T-helper 17 cell (primary cell): Measurements from ENCODE around the gene MLANA. TPM values are rescaled to one million over a fixed set of nuclear protein-coding genes. Genes with fewer than 3 reads are reported as not detected.
A peak's percentile ranks its signal among the peaks of the same experiment; 100 is the strongest.

Experiments used
- ATAC-seq: fragments of 150-1000 bp; cut with Tn5 transposase; 2 replicates; pipeline ENCODE4 v1.10.0; 2021; ENCODE audit warnings: mild to moderate bottlenecking, moderate library complexity
- DNase-seq, 3 donors: peaks; one replicate each; pipeline versions ENCODE4 v3.0.0 to v3.0.0-alpha.2; 2020 to 2021
- H3K9me3 ChIP-seq: one replicate; pipeline ENCODE4 v1.7.0; 2013; ENCODE audit warnings: low read length, mild to moderate bottlenecking; ENCODE audit not compliant: control insufficient read depth, poor library complexity, severe bottlenecking
- H3K27ac Mint-ChIP-seq: one replicate; pipeline ENCODE4 v1.8.0; 2022; ENCODE audit warnings: mild to moderate bottlenecking, moderate library complexity, mixed read lengths
- H3K27me3 Mint-ChIP-seq: one replicate; pipeline ENCODE4 v1.8.0; 2022; ENCODE audit warnings: mixed read lengths
- H3K36me3 Mint-ChIP-seq: one replicate; pipeline ENCODE4 v1.8.0; 2022; ENCODE audit warnings: low read depth, mixed read lengths
- H3K4me1 Mint-ChIP-seq: one replicate; pipeline ENCODE4 v1.8.0; 2022; ENCODE audit warnings: mild to moderate bottlenecking, mixed read lengths
- H3K4me3 Mint-ChIP-seq: one replicate; pipeline ENCODE4 v1.8.0; 2022; ENCODE audit warnings: mild to moderate bottlenecking, moderate library complexity, mixed read lengths
- total RNA-seq, 4 donors: library from RNA in 2 of 4; stranded (reverse) in 2 of 4; gene quantifications; one replicate each; pipeline ENCODE4 v1.2.3 and lab custom pipeline; 2022 to 2026

The MLANA gene, protein sequence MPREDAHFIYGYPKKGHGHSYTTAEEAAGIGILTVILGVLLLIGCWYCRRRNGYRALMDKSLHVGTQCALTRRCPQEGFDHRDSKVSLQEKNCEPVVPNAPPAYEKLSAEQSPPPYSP
- total RNA-seq (not detected), total RNA-seq (lab: John Stamatoyannopoulos, UW) (0 reads per million in 2 donors)

GRCh38 chr9:5890641-5891040 is at the start of gene MLANA:
TSS of gene MLANA (plus strand) at chr9:5890889. CDS start at chr9:5892475, 1,586 bp downstream.
- Mint-ChIP-seq H3K4me3 (no peak within 1 kb of the TSS), H3K27ac (no peak within 1 kb of the TSS), H3K4me1 (no peaks in the 10 kb centered on the region), H3K36me3 (peaks cover 2% of the 10 kb centered on the region), H3K27me3 (no peaks in the 10 kb centered on the region)
- no peaks in the 10 kb centered on the region for H3K9me3 ChIP-seq
- ATAC-seq: no peak
- DNase-seq: no peak

- peak in 2 of 3 donors; percentile 11 to 31 for DNase-seq
- no peaks in the 10 kb centered on the region for H3K27me3 Mint-ChIP-seq
- peaks cover 42% of the 10 kb centered on the region for H3K4me1 Mint-ChIP-seq
- peak; percentile 70 for ATAC-seq
- H3K9me3 ChIP-seq: no peaks in the 10 kb centered on the region
- peak overlapping the region; percentile 74 for H3K4me3 Mint-ChIP-seq
- peak overlapping the region; percentile 92 for H3K27ac Mint-ChIP-seq
- no peaks in the 10 kb centered on the region for H3K36me3 Mint-ChIP-seq
Measured at GRCh38 chr9:5841771-5842573, 48.7 kb upstream of the MLANA start.

GRCh38 chr9:5842929-5843793 is 47.5 kb upstream of the MLANA start:
- ATAC-seq (no peak), DNase-seq (no peak)
- peak overlapping the region; percentile 85 for H3K4me3 Mint-ChIP-seq
- peak overlapping the region; percentile 92 for H3K27ac Mint-ChIP-seq
- peaks cover 45% of the 10 kb centered on the region for H3K4me1 Mint-ChIP-seq
- H3K9me3 ChIP-seq: no peaks in the 10 kb centered on the region
- H3K36me3 Mint-ChIP-seq: no peaks in the 10 kb centered on the region
- no peaks in the 10 kb centered on the region for H3K27me3 Mint-ChIP-seq

DNA sequence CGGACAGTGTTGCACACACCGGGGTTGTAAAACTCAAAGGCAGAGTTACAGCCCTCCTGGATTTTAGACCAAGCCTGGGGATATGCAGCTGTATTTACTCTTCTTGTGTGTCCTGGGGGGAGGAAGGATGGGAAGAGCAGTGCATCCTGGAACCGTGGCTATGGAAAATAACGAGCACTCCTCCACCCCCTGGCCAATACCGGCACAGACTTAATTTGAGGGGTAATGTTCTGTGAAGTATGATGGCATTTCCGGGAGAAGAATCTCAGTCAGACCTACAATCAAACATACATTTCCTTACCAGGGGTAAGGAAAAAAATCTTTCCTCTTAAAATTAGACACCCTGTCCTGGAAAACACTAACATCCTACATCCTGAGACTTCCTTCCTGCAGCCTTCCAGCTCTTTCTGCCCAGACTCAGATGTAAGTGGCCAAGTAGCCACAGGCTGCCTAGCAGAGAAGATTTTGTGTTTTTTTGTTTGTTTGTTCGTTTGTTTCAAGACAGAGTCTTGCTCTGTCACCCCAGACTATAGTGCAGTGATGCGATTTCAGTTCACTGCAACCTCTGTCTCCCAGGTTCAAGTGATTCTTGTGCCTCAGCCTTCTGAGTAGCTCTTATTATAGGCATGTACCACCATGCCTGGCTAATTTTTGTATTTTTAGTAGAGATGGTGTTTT is 46.8 kb upstream of the MLANA start:
- Mint-ChIP-seq H3K36me3 (no peaks in the 10 kb centered on the region), H3K27me3 (no peaks in the 10 kb centered on the region)
- no peak for DNase-seq

DNA sequence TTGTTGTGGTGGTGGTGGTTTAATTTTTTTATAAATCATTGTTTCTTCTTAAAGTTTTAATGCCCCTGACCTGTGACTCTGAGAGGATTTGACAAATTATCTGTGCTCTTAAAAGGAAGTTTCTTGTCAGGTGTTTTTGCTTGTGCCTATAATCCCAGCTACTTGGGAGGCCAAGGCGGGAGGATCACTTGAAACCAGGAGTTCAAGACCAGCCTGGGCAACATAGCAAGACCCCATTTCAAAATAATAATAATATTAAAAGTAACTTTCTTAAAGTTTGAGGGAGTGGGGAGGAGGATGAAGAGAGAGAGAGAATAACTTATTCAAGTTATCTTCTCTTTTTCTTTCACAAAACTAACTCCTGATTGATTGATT is 45.5 kb upstream of the MLANA start:
- Mint-ChIP-seq H3K4me1 (peaks cover 48% of the 10 kb centered on the region), H3K27me3 (no peaks in the 10 kb centered on the region), H3K4me3 (peak overlapping the region; percentile 85), H3K36me3 (no peaks in the 10 kb centered on the region), H3K27ac (peak overlapping the region; percentile 92)
- ATAC-seq (no peak), DNase-seq (no peak)
- no peaks in the 10 kb centered on the region for H3K9me3 ChIP-seq

More for the DNA sequence above, 46.8 kb upstream of the MLANA start:
- peak overlapping the region; percentile 85 for H3K4me3 Mint-ChIP-seq
- no peak for ATAC-seq
- peaks cover 46% of the 10 kb centered on the region for H3K4me1 Mint-ChIP-seq
- no peaks in the 10 kb centered on the region for H3K9me3 ChIP-seq
- H3K27ac Mint-ChIP-seq: peak overlapping the region; percentile 92

DNA sequence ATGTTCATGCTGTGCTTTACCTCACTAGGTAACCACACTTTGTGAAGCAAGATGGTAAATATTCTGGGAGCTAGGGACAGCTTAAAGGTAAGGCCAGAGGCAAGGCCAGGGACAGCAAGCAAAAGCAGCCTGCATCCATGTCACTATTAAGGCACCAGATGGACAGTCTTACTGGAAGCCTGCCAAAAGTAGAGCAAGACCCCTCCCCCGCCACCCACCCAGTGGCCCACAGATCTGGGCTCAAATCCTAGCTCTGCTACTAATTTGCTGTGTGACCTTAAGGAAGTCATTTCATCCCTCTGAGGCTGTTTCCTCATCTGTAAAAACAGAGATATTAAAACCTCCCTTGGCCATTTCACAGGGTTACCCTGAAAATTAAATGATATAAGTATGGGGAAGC is 44.6 kb upstream of the MLANA start:
- H3K27me3 Mint-ChIP-seq: no peaks in the 10 kb centered on the region
- H3K9me3 ChIP-seq: no peaks in the 10 kb centered on the region
- ATAC-seq (no peak), DNase-seq (no peak)
- H3K36me3 Mint-ChIP-seq: no peaks in the 10 kb centered on the region
- H3K27ac Mint-ChIP-seq: peak overlapping the region; percentile 92
- H3K4me1 Mint-ChIP-seq: peaks cover 49% of the 10 kb centered on the region
- no peak overlapping the region for H3K4me3 Mint-ChIP-seq

DNA sequence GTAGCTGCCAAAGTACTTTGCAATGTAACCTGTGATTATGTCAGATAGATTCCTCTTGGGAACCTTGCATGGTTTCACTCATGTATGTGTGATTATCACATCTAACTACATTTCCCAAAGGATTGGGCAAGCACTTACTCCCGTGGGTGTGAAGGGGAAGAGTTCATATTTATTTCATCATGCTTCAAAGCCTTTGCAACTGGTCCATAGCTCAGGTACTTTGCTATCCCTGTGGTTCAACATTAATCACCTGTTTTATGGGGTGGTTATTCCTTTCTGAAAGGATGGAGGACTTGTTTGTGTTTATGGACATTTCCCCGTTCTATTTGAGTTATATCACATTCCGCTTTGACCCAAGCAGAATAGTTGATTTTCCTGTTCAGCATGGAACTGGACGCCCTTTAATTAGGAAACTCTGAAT is 44.2 kb upstream of the MLANA start:
- DNase-seq (no peak), ATAC-seq (no peak)
- peak overlapping the region; percentile 92 for H3K27ac Mint-ChIP-seq
- H3K9me3 ChIP-seq: no peaks in the 10 kb centered on the region
- peaks cover 49% of the 10 kb centered on the region for H3K4me1 Mint-ChIP-seq
- H3K36me3 Mint-ChIP-seq: no peaks in the 10 kb centered on the region
- H3K27me3 Mint-ChIP-seq: no peaks in the 10 kb centered on the region
- no peak overlapping the region for H3K4me3 Mint-ChIP-seq

DNA sequence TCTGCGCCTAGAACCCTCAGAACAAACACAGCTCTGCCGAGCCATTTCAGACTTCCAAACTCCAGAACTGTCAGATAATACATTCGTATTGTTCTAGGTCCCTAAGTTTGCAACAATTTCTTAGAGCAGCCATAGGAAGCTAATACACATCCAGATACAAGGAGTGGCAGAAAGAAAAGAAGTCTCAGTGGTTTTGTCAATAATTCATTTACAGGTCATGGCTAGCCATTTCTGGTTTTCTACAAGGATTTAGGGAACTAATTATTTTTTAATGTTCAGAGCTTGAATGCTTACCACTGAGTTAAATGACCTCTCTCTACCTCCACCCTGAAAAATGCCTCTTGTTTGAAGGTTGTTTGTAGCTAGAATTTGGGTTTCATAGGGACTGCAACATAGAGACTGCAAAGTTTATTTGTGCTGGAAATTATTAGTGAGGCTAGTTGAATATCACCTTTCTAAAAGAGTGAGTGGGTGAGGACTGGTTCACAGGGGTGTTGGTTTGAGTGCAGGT is 42.3 kb upstream of the MLANA start:
- no peaks in the 10 kb centered on the region for H3K9me3 ChIP-seq
- peaks cover 41% of the 10 kb centered on the region for H3K4me1 Mint-ChIP-seq
- no peak overlapping the region for H3K4me3 Mint-ChIP-seq
- ATAC-seq (no peak), DNase-seq (no peak)
- no peaks in the 10 kb centered on the region for H3K36me3 Mint-ChIP-seq
- no peak overlapping the region for H3K27ac Mint-ChIP-seq
- no peaks in the 10 kb centered on the region for H3K27me3 Mint-ChIP-seq

DNA sequence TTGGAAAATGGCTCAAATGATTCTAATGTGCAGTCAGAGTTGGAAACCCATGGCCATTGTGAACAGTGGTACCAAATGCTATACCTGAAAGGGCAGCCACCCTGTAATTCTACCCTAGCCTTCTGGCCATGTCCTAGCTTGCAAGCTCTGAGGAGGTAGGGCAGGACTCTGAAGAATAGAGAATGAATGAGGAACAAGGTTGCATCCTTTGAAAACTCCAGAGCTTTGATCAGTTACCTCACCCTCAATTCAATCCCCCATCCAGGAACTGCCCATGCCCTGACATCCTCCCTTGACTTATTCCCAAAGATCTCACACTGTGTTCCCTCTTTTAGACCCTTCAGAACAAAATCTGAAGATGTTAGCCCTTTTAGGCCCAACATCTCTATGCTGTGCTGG is 40.0 kb upstream of the MLANA start:
- no peaks in the 10 kb centered on the region for H3K9me3 ChIP-seq
- no peak overlapping the region for H3K4me3 Mint-ChIP-seq
- H3K27ac Mint-ChIP-seq: peak overlapping the region; percentile 76
- H3K27me3 Mint-ChIP-seq: no peaks in the 10 kb centered on the region
- DNase-seq: no peak
- no peaks in the 10 kb centered on the region for H3K36me3 Mint-ChIP-seq
- H3K4me1 Mint-ChIP-seq: peaks cover 20% of the 10 kb centered on the region
- no peak for ATAC-seq

DNA sequence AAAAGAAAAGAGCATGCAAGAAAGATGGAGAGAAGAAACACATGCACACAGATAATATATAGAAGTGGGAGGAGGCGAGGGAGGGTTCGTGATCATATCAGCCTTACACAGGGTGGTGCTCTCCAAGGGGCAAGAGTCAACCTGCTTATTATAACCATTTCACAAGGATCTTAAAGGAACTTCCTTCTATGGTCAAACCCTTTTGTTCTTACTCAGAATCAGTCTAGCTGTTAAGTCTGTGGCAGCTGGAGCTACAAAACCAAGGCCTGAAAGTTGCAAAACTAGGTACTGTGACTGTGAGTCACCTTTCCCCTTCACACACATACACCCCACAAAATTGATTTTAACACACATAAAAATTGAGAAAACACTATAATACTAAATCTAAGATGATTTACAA is 39.2 kb upstream of the MLANA start:
- no peaks in the 10 kb centered on the region for H3K9me3 ChIP-seq
- H3K4me3 Mint-ChIP-seq: peak overlapping the region; percentile 12
- ATAC-seq (peak; percentile 69), DNase-seq (no peak)
- peaks cover 2% of the 10 kb centered on the region for H3K36me3 Mint-ChIP-seq
- H3K27ac Mint-ChIP-seq: peak overlapping the region; percentile 76
- no peaks in the 10 kb centered on the region for H3K27me3 Mint-ChIP-seq
- H3K4me1 Mint-ChIP-seq: peaks cover 19% of the 10 kb centered on the region

- peak overlapping the region; percentile 76 for H3K27ac Mint-ChIP-seq
- no peaks in the 10 kb centered on the region for H3K9me3 ChIP-seq
- ATAC-seq (no peak), DNase-seq (no peak)
- peaks cover 18% of the 10 kb centered on the region for H3K4me1 Mint-ChIP-seq
- H3K36me3 Mint-ChIP-seq: peaks cover 2% of the 10 kb centered on the region
- no peak overlapping the region for H3K4me3 Mint-ChIP-seq
- no peaks in the 10 kb centered on the region for H3K27me3 Mint-ChIP-seq
Measured at GRCh38 chr9:5852987-5853386, 37.7 kb upstream of the MLANA start.

DNA sequence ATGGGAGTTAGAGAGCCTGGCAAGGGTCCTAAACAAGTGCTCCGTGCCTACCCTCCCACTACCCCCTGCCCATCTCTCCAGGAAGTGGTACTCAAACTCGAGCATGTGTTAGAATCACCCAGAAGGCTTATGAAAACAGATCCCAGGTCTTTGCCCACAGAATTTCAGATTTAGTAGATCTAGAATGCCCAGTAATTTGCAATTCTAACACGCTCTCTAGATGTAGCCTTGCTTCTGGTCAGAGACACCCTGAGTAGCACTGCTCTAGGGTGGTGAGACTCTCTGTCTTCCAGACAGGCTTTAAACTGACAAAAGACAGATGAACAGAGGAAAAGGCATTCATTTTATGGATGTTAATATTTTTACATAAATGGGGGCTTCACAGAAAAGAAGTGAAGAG is 37.1 kb upstream of the MLANA start:
- ATAC-seq (no peak), DNase-seq (no peak)
- Mint-ChIP-seq H3K4me1 (peaks cover 16% of the 10 kb centered on the region), H3K36me3 (peaks cover 2% of the 10 kb centered on the region), H3K4me3 (no peak overlapping the region), H3K27ac (peak overlapping the region; percentile 76), H3K27me3 (no peaks in the 10 kb centered on the region)
- H3K9me3 ChIP-seq: no peaks in the 10 kb centered on the region
